ENCODE measurements around the gene TSC2.

DNA sequence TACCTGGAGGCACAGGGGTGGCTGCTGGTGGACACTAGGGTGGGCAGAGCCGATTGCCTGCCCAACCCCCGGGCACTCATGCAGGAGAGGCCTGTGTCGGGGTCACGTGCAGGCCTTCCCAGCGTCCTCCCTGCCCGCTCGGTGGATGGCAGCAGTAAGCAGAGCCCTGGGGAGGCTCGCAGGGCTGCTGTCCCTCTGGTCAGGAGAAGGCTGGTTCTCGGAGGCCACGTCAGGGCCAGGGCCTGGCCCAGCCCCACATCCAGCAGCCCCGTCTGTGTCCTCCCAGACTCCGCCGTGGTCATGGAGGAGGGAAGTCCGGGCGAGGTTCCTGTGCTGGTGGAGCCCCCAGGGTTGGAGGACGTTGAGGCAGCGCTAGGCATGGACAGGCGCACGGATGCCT, 35.6 kb downstream of the TSC2 start:
- TF ChIP-seq, protein P1, sequence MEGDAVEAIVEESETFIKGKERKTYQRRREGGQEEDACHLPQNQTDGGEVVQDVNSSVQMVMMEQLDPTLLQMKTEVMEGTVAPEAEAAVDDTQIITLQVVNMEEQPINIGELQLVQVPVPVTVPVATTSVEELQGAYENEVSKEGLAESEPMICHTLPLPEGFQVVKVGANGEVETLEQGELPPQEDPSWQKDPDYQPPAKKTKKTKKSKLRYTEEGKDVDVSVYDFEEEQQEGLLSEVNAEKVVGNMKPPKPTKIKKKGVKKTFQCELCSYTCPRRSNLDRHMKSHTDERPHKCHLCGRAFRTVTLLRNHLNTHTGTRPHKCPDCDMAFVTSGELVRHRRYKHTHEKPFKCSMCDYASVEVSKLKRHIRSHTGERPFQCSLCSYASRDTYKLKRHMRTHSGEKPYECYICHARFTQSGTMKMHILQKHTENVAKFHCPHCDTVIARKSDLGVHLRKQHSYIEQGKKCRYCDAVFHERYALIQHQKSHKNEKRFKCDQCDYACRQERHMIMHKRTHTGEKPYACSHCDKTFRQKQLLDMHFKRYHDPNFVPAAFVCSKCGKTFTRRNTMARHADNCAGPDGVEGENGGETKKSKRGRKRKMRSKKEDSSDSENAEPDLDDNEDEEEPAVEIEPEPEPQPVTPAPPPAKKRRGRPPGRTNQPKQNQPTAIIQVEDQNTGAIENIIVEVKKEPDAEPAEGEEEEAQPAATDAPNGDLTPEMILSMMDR (IDR thresholded peaks at IDR 0.05): no peak
- no peak for TF ChIP-seq ZFX (IDR thresholded peaks at IDR 0.05; ENCODE audit: borderline replicate concordance)

Measured in 22Rv1 (cell line).